Astrocyte (in vitro differentiated cells and primary cell): ENCODE data around the gene ZNF341.

ENCODE experiments used
- CTCF ChIP-seq: IDR thresholded peaks from 2 replicates; pipeline ENCODE4 v1.5.1; 2011; ENCODE audit warnings: low read depth, mild to moderate bottlenecking, inconsistent platforms, low read length, moderate library complexity; ENCODE audit not compliant: insufficient read depth
- EZH2 ChIP-seq: IDR thresholded peaks from 2 replicates; pipeline ENCODE4 v1.6.1; 2012; ENCODE audit warnings: mild to moderate bottlenecking, low read length, inconsistent platforms; ENCODE audit not compliant: insufficient read depth

- TF ChIP-seq CTCF (no peak), EZH2 (no peak)
Measured at GRCh38 chr20:33773412-33774089, 41.8 kb downstream of the ZNF341 start.
